ENCODE data around the gene ABCD3. TPM values are rescaled to one million over a fixed set of nuclear protein-coding genes. Genes with fewer than 3 reads are reported as not detected.

ABCD3 gene
- polyA plus RNA-seq, 2 of the 4 experiments (the other 2 are of a cell fraction), result 31.3 to 44.8 TPM

- no peak for ATAC-seq
- 84% methylated on average over 4 of the region's 4 CpGs for WGBS (ENCODE audit: missing lambda C conversion rate)
- Histone ChIP-seq H3K4me3 (no peak overlapping the region), H3K4me1 (0 out of 3 replicates have a peak, but pooled peaks cover 3% of the 10 kb centered on the region), H3K4me2 (no peak overlapping the region), H3K9me3 (no peaks in the 10 kb centered on the region), H3K27ac (no peak overlapping the region)
- CTCF ChIA-PET, result interaction anchor here (0.8 to 8.1 kb wide), 4 partner anchors 8 to 485 kb away, joined by 3 to 89 read pairs (median 4); no protein-coding TSS in a partner anchor
- FAIRE-seq, result no peak
- POLR2A ChIA-PET, result no interaction called here
- no peak for TF ChIP-seq FOSB (CRISPR knock-in tag; IDR thresholded peaks at IDR 0.05)
- no peak for TF ChIP-seq FOXS1 (CRISPR knock-in tag; IDR thresholded peaks at IDR 0.05)
- TF ChIP-seq HOXB5 (CRISPR knock-in tag; IDR thresholded peaks at IDR 0.05), result no peak
- no peak for TF ChIP-seq REST (IDR thresholded peaks at IDR 0.05)
- TF ChIP-seq ELK1 (IDR thresholded peaks at IDR 0.05; ENCODE audit: low read depth, low read length), result no peak
- no peak for TF ChIP-seq JUNB (IDR thresholded peaks at IDR 0.05)
- TF ChIP-seq FOSL2 (IDR thresholded peaks at IDR 0.05), result no peak
- no peak for TF ChIP-seq FOSL2 (CRISPR knock-in tag; IDR thresholded peaks at IDR 0.05)
- TF ChIP-seq, protein P1, sequence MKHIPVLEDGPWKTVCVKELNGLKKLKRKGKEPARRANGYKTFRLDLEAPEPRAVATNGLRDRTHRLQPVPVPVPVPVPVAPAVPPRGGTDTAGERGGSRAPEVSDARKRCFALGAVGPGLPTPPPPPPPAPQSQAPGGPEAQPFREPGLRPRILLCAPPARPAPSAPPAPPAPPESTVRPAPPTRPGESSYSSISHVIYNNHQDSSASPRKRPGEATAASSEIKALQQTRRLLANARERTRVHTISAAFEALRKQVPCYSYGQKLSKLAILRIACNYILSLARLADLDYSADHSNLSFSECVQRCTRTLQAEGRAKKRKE (CRISPR knock-in tag; IDR thresholded peaks at IDR 0.05; ENCODE audit: low read depth), result no peak
- TF ChIP-seq, protein P2, sequence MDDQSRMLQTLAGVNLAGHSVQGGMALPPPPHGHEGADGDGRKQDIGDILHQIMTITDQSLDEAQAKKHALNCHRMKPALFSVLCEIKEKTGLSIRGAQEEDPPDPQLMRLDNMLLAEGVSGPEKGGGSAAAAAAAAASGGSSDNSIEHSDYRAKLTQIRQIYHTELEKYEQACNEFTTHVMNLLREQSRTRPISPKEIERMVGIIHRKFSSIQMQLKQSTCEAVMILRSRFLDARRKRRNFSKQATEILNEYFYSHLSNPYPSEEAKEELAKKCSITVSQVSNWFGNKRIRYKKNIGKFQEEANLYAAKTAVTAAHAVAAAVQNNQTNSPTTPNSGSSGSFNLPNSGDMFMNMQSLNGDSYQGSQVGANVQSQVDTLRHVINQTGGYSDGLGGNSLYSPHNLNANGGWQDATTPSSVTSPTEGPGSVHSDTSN (IDR thresholded peaks at IDR 0.05), result no peak
- no peak for TF ChIP-seq E2F6 (IDR thresholded peaks at IDR 0.05; ENCODE audit: borderline replicate concordance, low read depth)
- TF ChIP-seq MAZ (IDR thresholded peaks at IDR 0.05; ENCODE audit: borderline replicate concordance, low read depth, low read length), result no peak
- TF ChIP-seq SREBF2 (IDR thresholded peaks at IDR 0.05), result no peak
- no peak for DNase-seq (ENCODE audit: low read depth in 1 of 2, low spot score in 1 of 2)
Measured at GRCh38 chr1:94530373-94530878, 112.2 kb downstream of the ABCD3 start.

- H3K4me2 ChIP-seq, result no peak overlapping the region
- H3K9me3 ChIP-seq, result no peaks in the 10 kb centered on the region
- CTCF ChIA-PET, result interaction anchor here (0.5 to 8.1 kb wide), 7 partner anchors 10 to 562 kb away, joined by 3 to 89 read pairs (median 4); partner anchors contain the start of gene F3
- no peak for DNase-seq (ENCODE audit: low read depth in 1 of 2, low spot score in 1 of 2)
- WGBS (ENCODE audit: missing lambda C conversion rate), result 77% methylated on average over 6 of the region's 6 CpGs
- POLR2A ChIA-PET, result no interaction called here
- TF ChIP-seq BCL3 (IDR thresholded peaks at IDR 0.05) (no peak), HMGXB4 (CRISPR knock-in tag; IDR thresholded peaks at IDR 0.05; ENCODE audit: borderline replicate concordance) (no peak), CEBPB (IDR thresholded peaks at IDR 0.05) (no peak), ZFP36 (IDR thresholded peaks at IDR 0.05; ENCODE audit: borderline replicate concordance, partially characterized antibody) (no peak), HOXB13 (CRISPR knock-in tag; IDR thresholded peaks at IDR 0.05; ENCODE audit: low read depth) (no peak), RNF2 (IDR thresholded peaks at IDR 0.05; ENCODE audit: borderline replicate concordance, low read depth) (no peak)
- TF ChIP-seq, protein P1 (CRISPR knock-in tag; IDR thresholded peaks at IDR 0.05; ENCODE audit: low read depth), result no peak
- no peak for ATAC-seq
- H3K4me1 ChIP-seq, result 0 out of 3 replicates have a peak, but pooled peaks cover 3% of the 10 kb centered on the region
- no peak overlapping the region for H3K4me3 ChIP-seq
- FAIRE-seq, result no peak
- no peak overlapping the region for H3K27ac ChIP-seq
Measured at GRCh38 chr1:94531664-94532063, 113.5 kb downstream of the ABCD3 start.

All from A549 (cell line).